Natural killer cell (primary cell): ENCODE results near the gene RTTN. TPM values are rescaled to one million over a fixed set of nuclear protein-coding genes. Genes with fewer than 3 reads are reported as not detected.

Experiments used
- ATAC-seq, 3 donors: fragments of 150-1000 bp in 2 of 3; fragments of 200-7000 bp in 1 of 3; cut with Tn5 transposase; 1 replicate in 1 of 3; 2 replicates in 2 of 3; pipeline ENCODE4 v1.10.0; 2021; ENCODE audit warnings: mild to moderate bottlenecking in 2 of 3, moderate library complexity in 2 of 3
- DNase-seq, 2 donors: peaks; one replicate each; pipeline versions ENCODE4 v3.0.0 to v3.0.0-alpha.2; 2013 to 2021; ENCODE audit warnings: mixed read lengths in 1 of 2
- H3K27ac ChIP-seq: one replicate; pipeline ENCODE4 v1.5.1; 2013; ENCODE audit warnings: mild to moderate bottlenecking, low read length
- H3K27me3 ChIP-seq: one replicate; pipeline ENCODE4 v1.6.1; 2013; ENCODE audit warnings: low read length; ENCODE audit not compliant: control insufficient read depth, insufficient read depth
- H3K36me3 ChIP-seq: one replicate; pipeline ENCODE4 v1.6.1; 2013; ENCODE audit warnings: low read length; ENCODE audit not compliant: control insufficient read depth, insufficient read depth
- H3K4me1 ChIP-seq: one replicate; pipeline ENCODE4 v1.6.1; 2013; ENCODE audit warnings: low read length; ENCODE audit not compliant: control insufficient read depth, insufficient read depth
- H3K4me3 ChIP-seq: one replicate; pipeline ENCODE4 v1.5.1; 2013; ENCODE audit warnings: low read length
- H3K9me3 ChIP-seq: one replicate; pipeline ENCODE4 v1.6.1; 2013; ENCODE audit warnings: low read length; ENCODE audit not compliant: control insufficient read depth, insufficient read depth
- H3K27ac Mint-ChIP-seq, 2 donors: one replicate each; pipeline ENCODE4 v1.8.0; 2022; ENCODE audit warnings: mild to moderate bottlenecking in 2 of 2, mixed read lengths in 2 of 2, moderate library complexity in 1 of 2
- H3K27me3 Mint-ChIP-seq, 2 donors: one replicate each; pipeline ENCODE4 v1.8.0; 2022; ENCODE audit warnings: low read depth in 2 of 2, mixed read lengths in 2 of 2
- H3K36me3 Mint-ChIP-seq: one replicate; pipeline ENCODE4 v1.8.0; 2022; ENCODE audit warnings: mixed read lengths
- H3K4me1 Mint-ChIP-seq, 2 donors: one replicate each; pipeline ENCODE4 v1.8.0; 2022; ENCODE audit warnings: mixed read lengths in 2 of 2
- H3K4me3 Mint-ChIP-seq: one replicate; pipeline ENCODE4 v1.8.0; 2022; ENCODE audit warnings: mild to moderate bottlenecking, moderate library complexity, mixed read lengths
- H3K9me3 Mint-ChIP-seq, 2 donors: one replicate each; pipeline ENCODE4 v1.8.0; 2022; ENCODE audit warnings: mixed read lengths in 2 of 2
- CTCF ChIP-seq: fragments of 200-600 bp; IDR thresholded peaks from one replicate; pipeline ENCODE4 v1.8.0; 2022; ENCODE audit warnings: antibody characterized with exemption
- WGBS: methylation state at CpG from one replicate; pipeline ENCODE4 v1.1.7; 2013; ENCODE audit warnings: missing lambda C conversion rate; ENCODE audit not compliant: insufficient coverage; 5-methylcytosine and 5-hydroxymethylcytosine counted together
- intact Hi-C: fragments of 100-400 bp; cut with micrococcal nuclease; formaldehyde crosslinking; loops from one replicate; pipeline ENCODE4 v1.14.2; 2022
- total RNA-seq, 4 donors: library from RNA; stranded (reverse); fragments of 120-200 nt in 1 of 4; gene quantifications; one replicate each; pipeline versions ENCODE4 v1.2.3 to v1.2.4, GENCODE V29; 2013 to 2022

RTTN gene
- total RNA-seq, 3 donors from 2014 or later (not counting 1 experiment from before 2014, with no cell fraction given), result 33.0 to 41.0 (median 35.5) TPM

- Histone ChIP-seq H3K27me3 (no peaks in the 10 kb centered on the region), H3K27ac (no peak overlapping the region), H3K4me3 (no peak overlapping the region), H3K9me3 (no peaks in the 10 kb centered on the region), H3K4me1 (no peaks in the 10 kb centered on the region), H3K36me3 (peaks cover 6% of the 10 kb centered on the region)
- Mint-ChIP-seq H3K27me3 (no peaks in the 10 kb centered on the region), H3K36me3 (no peaks in the 10 kb centered on the region), H3K4me1 (no peaks in the 10 kb centered on the region), H3K4me3 (no peak overlapping the region), H3K27ac (no peak overlapping the region), H3K9me3 (no peaks in the 10 kb centered on the region)
- intact Hi-C loops, result loop anchor here (1.0 to 10.0 kb wide), 3 partner anchors 241 to 1239 kb away; no protein-coding TSS in a partner anchor
- WGBS, result no CpG with 5 or more reads among the region's 4 CpGs
- DNase-seq (no peak), ATAC-seq (no peak)
- no peak for TF ChIP-seq CTCF
These were observed 119.4 kb downstream of the RTTN start for GRCh38 chr18:70086085-70086484.

GRCh38 chr18:70085641-70086040, 119.8 kb downstream of the RTTN start:
- ATAC-seq, result no peak
- Mint-ChIP-seq H3K9me3 (no peaks in the 10 kb centered on the region), H3K4me1 (no peaks in the 10 kb centered on the region), H3K36me3 (no peaks in the 10 kb centered on the region), H3K4me3 (no peak overlapping the region), H3K27ac (no peak overlapping the region), H3K27me3 (no peaks in the 10 kb centered on the region)
- TF ChIP-seq CTCF, result no peak
- Histone ChIP-seq H3K27ac (no peak overlapping the region), H3K36me3 (peaks cover 5% of the 10 kb centered on the region), H3K4me3 (no peak overlapping the region), H3K27me3 (no peaks in the 10 kb centered on the region), H3K4me1 (no peaks in the 10 kb centered on the region), H3K9me3 (no peaks in the 10 kb centered on the region)
- no peak for DNase-seq
- intact Hi-C loops, result loop anchor here (1.0 to 10.0 kb wide), 3 partner anchors 241 to 1239 kb away; no protein-coding TSS in a partner anchor
- 100% methylated on average over 1 of the region's 5 CpGs for WGBS

- H3K27me3 Mint-ChIP-seq, result no peaks in the 10 kb centered on the region
- Histone ChIP-seq H3K4me1 (no peaks in the 10 kb centered on the region), H3K9me3 (no peaks in the 10 kb centered on the region), H3K4me3 (no peak overlapping the region), H3K36me3 (peaks cover 3% of the 10 kb centered on the region), H3K27me3 (no peaks in the 10 kb centered on the region), H3K27ac (no peak overlapping the region)
- no peak overlapping the region for H3K27ac Mint-ChIP-seq
- H3K36me3 Mint-ChIP-seq, result no peaks in the 10 kb centered on the region
- no peaks in the 10 kb centered on the region for H3K4me1 Mint-ChIP-seq
- ATAC-seq (no peak), DNase-seq (no peak)
- no peak for TF ChIP-seq CTCF
- H3K4me3 Mint-ChIP-seq, result no peak overlapping the region
- intact Hi-C loops, result loop anchor here (10.0 kb wide), 1 partner anchor 238 kb away; no protein-coding TSS in a partner anchor
- H3K9me3 Mint-ChIP-seq, result no peaks in the 10 kb centered on the region
- WGBS, result 95% methylated on average over 2 of the region's 2 CpGs
These were observed 123.1 kb downstream of the RTTN start for GRCh38 chr18:70082430-70082829.

GRCh38 chr18:70078106-70078505, 127.4 kb downstream of the RTTN start:
- Mint-ChIP-seq H3K36me3 (no peaks in the 10 kb centered on the region), H3K27me3 (no peaks in the 10 kb centered on the region), H3K4me1 (no peaks in the 10 kb centered on the region), H3K4me3 (no peak overlapping the region), H3K27ac (peak overlapping the region in 1 of 2 donors; percentile 19), H3K9me3 (no peaks in the 10 kb centered on the region)
- Histone ChIP-seq H3K4me3 (no peak overlapping the region), H3K4me1 (no peaks in the 10 kb centered on the region), H3K27ac (no peak overlapping the region), H3K27me3 (no peaks in the 10 kb centered on the region), H3K36me3 (peaks cover 5% of the 10 kb centered on the region), H3K9me3 (no peaks in the 10 kb centered on the region)
- TF ChIP-seq CTCF, result no peak
- ATAC-seq (no peak), DNase-seq (no peak)
- intact Hi-C loops, result no loop called here
